Left colon (tissue), 2 donors: Measurements from ENCODE around the gene SLN. TPM values are rescaled to one million over a fixed set of nuclear protein-coding genes. Genes with fewer than 3 reads are reported as not detected.
"Not testable (repeated sequence)": the region's sequence is repeated elsewhere in the genome, so short reads cannot be mapped to it uniquely, and the experiment has no call there.

Experiments
- ATAC-seq: fragments of 200-7000 bp; cut with Tn5 transposase; one replicate; pipeline ENCODE4 v1.9.1; 2020; ENCODE audit warnings: mild to moderate bottlenecking, moderate library complexity
- DNase-seq, 2 donors: peaks; one replicate each; pipeline ENCODE4 v3.0.0-alpha.2; 2020
- intact Hi-C, 2 donors: fragments of 100-400 bp; cut with DNase I in 1 of 2; cut with micrococcal nuclease in 1 of 2; formaldehyde crosslinking; loops; one replicate each; pipeline versions ENCODE4 v1.11.2 to v1.14.0; 2022; cut with DNase I, micrococcal nuclease
- long read RNA-seq: library from polyadenylated mRNA; unstranded; transcript quantifications from one replicate; pipeline ENCODE4 v2.0.0, GENCODE V29; 2021
- total RNA-seq, 2 donors: library from RNA; stranded (reverse); fragmentation: NEBNext Ultra II Directional; extraction: Animal tissue kit (Norgen Biotek cat#: 25700); gene quantifications; one replicate each; pipeline ENCODE4 v1.2.1, GENCODE V29; 2021
- donor health status: DM: no; HTN: no; CAD: no.
- donor health status: DM: yes; HTN: yes; CAD: no.

SLN gene
- not detected for total RNA-seq
- long read RNA-seq: 0 reads

GRCh38 chr11:107711861-107712755 lies at the start of gene SLN:
Gene SLN (minus strand): TSS chr11:107712056.
- no peak for DNase-seq
- no peak for ATAC-seq
- intact Hi-C loops: no loop called here

DNA sequence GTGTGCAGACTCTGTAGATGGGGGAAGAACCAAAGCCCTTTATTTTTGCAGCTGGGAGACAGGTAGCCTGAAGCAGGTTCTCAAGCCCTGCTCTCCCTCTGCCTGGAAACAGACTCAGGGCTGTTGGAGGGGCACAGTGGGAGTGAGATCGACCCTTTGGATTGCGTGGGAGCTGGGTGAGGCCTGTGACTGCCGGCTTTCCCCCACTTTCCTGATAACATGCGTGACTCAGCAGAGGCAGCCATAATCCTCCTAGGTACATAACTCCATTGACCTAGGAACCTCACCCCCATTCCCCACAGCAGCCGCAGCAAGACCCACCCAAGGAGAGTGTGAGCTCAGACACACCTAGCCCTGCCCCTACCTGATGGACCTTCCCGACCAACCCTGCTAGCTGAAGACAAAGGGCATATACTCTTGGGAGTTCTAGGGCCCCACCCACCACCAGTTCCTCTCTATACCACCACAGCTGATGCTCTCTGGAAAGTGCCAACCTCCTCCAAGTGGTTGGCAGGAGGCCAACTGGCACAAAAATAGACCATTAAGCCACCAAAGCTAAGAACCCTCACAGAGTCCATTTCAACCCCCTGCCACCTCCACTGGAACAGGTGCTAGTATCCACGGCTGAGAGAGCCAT lies 47.0 kb upstream of the SLN start:
- intact Hi-C loops: not testable (repeated sequence)
- ATAC-seq (peak; percentile 75), DNase-seq (peak; percentile 31 to 41)

DNA sequence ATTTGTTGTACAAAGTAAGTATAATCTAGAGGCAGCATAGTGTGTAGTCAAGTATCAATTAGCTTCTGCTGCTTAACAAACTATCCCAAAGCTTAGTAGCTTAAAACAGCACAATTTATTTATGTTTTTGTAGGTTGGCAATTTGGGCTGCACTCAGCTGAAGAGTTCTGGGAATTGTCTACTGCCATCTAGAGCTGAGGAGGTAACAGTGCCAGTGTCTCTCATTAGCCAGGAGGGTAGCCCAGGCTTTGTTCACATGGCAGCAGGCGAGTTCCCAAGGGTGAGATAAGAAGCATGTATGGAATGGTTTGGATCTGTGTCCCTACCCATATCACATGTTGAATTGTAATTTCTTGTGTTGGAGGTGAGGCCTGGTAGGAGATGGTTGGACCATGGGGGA lies 45.8 kb upstream of the SLN start:
- DNase-seq (no peak), ATAC-seq (no peak)
- intact Hi-C loops: no loop called here

GRCh38 chr11:107756553-107756952 lies 44.7 kb upstream of the SLN start:
- DNase-seq (no peak), ATAC-seq (no peak)
- intact Hi-C loops: no loop called here

DNA sequence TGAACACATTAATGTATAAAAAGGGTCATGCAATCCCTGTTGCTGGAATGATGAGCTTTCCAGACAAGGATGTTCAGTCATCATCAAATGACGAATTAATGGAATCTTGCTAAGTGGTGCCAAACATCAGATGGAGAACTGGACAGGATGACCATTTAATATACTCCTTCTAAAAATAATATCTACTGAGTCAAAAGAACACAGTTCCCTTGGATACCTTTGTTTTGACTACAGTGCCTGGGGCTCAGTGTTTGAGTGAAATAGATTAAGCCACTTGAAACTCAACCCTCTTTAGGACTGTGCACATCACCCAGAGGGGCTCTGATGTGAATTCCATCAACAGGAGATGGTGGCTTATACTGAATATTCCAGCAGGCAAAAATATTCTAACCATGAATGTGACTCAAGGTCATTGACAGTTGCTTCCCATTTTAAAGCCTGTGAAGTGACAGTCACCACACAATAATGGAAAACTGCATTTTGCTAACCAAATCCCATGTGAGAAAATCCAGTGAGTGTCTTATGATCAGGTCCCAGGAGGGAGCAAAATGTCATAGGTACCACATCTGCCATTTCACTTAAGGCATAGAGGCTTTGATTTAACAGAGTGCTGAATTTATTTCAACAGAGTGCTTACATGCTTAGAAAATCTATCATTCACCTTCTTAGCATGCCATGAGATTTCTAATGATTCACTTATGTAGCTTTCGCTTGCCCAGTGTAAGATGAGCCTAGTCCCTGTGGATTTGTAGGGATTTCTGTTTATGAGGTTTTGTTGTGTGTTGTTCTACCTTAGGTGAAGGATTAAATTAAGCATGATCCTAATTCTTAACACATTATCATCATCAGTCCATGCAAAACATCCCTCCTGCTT lies 41.3 kb upstream of the SLN start:
- no peak for DNase-seq
- intact Hi-C loops: no loop called here
- ATAC-seq: no peak

- no peak for ATAC-seq
- DNase-seq: no peak
- intact Hi-C loops: no loop called here
Observed at GRCh38 chr11:107752508-107752907, 40.7 kb upstream of the SLN start.

DNA sequence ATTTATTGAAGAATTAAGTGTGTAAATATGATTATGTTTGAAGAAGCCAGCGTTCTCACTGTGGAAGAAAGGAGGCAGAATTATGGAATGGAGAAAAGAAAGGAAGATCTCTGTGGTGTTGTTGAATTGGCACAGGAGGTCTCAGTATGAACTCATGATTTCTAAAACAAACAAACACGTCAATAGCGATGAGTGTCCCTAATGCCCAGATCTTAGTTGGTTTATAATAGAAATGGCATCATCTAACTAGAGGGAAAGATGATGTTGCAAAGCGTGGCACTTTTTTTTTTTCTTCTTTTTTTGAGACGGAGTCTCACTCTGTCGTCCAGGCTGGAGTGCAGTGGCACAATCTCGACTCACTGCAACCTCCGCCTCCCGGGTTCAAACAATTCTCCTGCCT lies 39.2 kb upstream of the SLN start:
- intact Hi-C loops: no loop called here
- ATAC-seq: no peak
- DNase-seq: no peak

GRCh38 chr11:107750313-107750712 lies 38.5 kb upstream of the SLN start:
- DNase-seq (no peak), ATAC-seq (no peak)
- intact Hi-C loops: no loop called here

- no peak for ATAC-seq
- no peak for DNase-seq
- intact Hi-C loops: no loop called here
Observed at GRCh38 chr11:107747622-107748021, 35.8 kb upstream of the SLN start.

DNA sequence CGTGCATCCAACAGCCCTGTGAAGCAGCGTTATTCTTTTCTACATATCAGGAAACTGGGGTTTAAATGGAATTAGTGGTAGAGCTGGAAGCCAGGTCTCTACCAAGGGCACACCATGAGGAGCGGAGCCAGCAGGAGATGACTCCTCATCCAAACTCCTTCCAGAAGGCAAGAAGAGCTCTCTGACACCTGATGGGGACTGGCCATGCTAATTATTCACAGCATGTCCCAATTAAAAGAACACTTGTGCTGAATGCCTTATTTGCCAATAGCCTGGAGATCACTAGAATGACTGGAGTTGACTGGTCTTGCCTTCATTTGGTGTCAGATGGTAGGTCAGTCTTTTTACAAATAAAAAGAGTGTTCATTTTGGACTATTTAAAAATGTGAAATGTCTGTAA lies 32.9 kb upstream of the SLN start:
- ATAC-seq (no peak), DNase-seq (no peak)
- intact Hi-C loops: no loop called here

DNA sequence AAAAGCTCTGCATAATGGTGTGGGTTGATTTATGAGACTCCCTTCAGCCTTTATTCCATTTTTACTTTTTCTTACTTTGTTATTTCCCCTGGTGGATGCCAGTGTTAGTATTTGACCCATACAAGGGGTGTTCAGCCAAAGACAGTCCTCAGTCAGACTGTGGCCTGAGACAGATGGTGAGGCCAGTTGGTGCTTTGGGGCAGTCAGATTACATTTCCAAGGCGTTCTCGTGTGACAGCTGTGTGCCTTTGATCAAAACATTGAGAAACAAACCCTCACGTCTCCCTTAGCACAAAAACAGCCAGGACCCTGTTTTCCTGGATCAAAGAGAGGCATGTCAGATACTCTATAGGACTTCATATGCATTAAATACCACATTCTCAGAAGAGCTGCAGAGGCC lies 31.3 kb upstream of the SLN start:
- DNase-seq: no peak
- no peak for ATAC-seq
- intact Hi-C loops: no loop called here

- ATAC-seq (peak; percentile 74), DNase-seq (peak in 1 of 2 donors; percentile 20)
- intact Hi-C loops: no loop called here
Observed at GRCh38 chr11:107741044-107741823, 29.4 kb upstream of the SLN start.

- ATAC-seq: no peak
- no peak for DNase-seq
- intact Hi-C loops: no loop called here
Observed at GRCh38 chr11:107740271-107740670, 28.4 kb upstream of the SLN start.

DNA sequence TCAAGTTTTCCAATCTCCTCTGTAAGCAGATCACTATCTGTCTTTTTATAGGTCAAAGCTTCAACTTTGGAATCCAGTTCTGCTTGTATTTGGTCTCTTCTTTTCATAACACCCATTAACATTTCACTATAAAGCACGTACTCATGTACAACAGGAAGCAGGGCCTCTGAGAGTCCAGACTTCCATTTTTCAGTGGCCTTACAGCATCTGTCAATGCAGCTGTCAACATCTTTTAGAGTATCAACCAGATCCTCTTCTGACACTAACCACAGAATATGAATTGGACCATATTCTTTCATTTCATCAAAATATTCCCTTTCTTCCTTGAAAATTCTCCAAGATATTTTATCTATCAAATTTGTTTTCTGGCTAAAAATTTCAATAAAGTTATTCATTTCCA lies 24.7 kb upstream of the SLN start:
- intact Hi-C loops: no loop called here
- ATAC-seq (no peak), DNase-seq (no peak)

- DNase-seq: no peak
- intact Hi-C loops: no loop called here
- ATAC-seq: no peak
Observed at GRCh38 chr11:107733518-107733917, 21.7 kb upstream of the SLN start.

GRCh38 chr11:107732689-107733051 lies 20.8 kb upstream of the SLN start:
- intact Hi-C loops: no loop called here
- ATAC-seq (no peak), DNase-seq (no peak)

- DNase-seq (no peak), ATAC-seq (no peak)
- intact Hi-C loops: no loop called here
Observed at GRCh38 chr11:107731941-107732688, 20.3 kb upstream of the SLN start.

- no peak for ATAC-seq
- DNase-seq: no peak
- intact Hi-C loops: no loop called here
Observed at GRCh38 chr11:107722662-107723061, 10.8 kb upstream of the SLN start.
